ENCODE measurements around the gene GBE1.
A peak's percentile ranks its signal among the peaks of the same experiment; 100 is the strongest.

GBE1 gene

GRCh38 chr3:81452418-81452817 lies 309.0 kb downstream of the GBE1 start:
- no peak for DNase-seq (ENCODE audit: insufficient read length, low spot score)
- no peak for FAIRE-seq
- TF ChIP-seq POLR2A (IDR thresholded peaks at IDR 0.05; ENCODE audit: low read depth, low read length) = no peak

GRCh38 chr3:81451611-81452010 lies 309.8 kb downstream of the GBE1 start:
- DNase-seq (ENCODE audit: insufficient read length, low spot score) (no peak), FAIRE-seq (peak; percentile 87)
- no peak for TF ChIP-seq POLR2A (IDR thresholded peaks at IDR 0.05; ENCODE audit: low read depth, low read length)

DNA sequence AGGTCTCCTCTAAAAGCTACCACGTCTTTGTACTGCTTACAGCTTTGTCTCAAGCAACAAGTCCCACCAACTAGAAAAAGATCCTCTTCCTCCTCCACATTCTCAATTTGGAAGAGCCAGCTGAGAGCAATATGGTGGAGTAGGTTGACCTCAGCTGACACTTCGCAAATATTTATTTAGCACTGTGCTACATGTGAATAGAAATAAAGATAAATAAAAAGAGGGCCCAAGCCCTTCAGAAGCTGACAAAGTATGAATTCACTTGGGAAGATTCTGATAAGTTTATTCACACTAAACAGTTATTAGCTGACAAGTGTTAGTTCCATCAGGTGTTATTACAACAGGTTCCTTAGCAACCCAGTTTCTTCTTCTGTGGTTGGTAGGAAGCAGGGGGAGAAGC lies 310.3 kb downstream of the GBE1 start:
- no peak for TF ChIP-seq POLR2A (IDR thresholded peaks at IDR 0.05; ENCODE audit: low read depth, low read length)
- FAIRE-seq = no peak
- no peak for DNase-seq (ENCODE audit: insufficient read length, low spot score)

GRCh38 chr3:81446806-81447205 lies 314.6 kb downstream of the GBE1 start:
- TF ChIP-seq POLR2A (IDR thresholded peaks at IDR 0.05; ENCODE audit: low read depth, low read length) = no peak
- DNase-seq (ENCODE audit: insufficient read length, low spot score) = no peak
- no peak for FAIRE-seq

GRCh38 chr3:81445712-81446111 lies 315.7 kb downstream of the GBE1 start:
- FAIRE-seq = no peak
- TF ChIP-seq POLR2A (IDR thresholded peaks at IDR 0.05; ENCODE audit: low read depth, low read length) = no peak
- no peak for DNase-seq (ENCODE audit: insufficient read length, low spot score)

DNA sequence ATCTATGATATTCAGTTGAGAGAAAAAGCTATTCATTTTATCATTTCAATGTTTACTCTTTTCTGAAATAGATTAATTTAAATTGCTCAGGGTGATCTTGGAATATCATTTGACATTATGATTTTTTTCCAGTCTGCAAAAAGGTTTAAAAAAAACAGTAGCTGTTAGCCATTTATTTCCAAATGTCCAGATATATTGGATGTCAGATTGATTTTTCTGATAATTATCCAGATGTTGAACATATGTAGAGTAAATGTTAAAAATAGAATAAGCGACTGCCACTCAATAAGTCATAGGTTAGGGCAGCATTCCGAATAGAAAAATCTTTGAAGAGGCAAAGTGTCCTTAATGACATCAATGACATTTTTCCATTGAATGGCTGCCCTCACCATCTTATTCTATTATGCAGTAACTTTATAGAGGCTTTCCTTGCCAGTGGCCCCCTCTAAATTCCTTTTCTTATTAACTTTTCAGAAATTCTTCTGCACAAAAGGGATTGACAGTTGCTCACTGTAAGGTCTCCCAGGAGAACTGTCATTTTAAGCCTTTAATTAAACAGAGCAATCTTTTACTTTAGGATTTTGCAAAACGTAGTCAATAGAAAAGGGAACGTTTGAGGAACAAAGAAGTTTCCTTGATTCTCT lies 316.5 kb downstream of the GBE1 start:
- TF ChIP-seq POLR2A (IDR thresholded peaks at IDR 0.05; ENCODE audit: low read depth, low read length) = no peak
- DNase-seq (ENCODE audit: insufficient read length, low spot score) = no peak
- no peak for FAIRE-seq

- FAIRE-seq = peak; percentile 87
- no peak for DNase-seq (ENCODE audit: insufficient read length, low spot score)
- no peak for TF ChIP-seq POLR2A (IDR thresholded peaks at IDR 0.05; ENCODE audit: low read depth, low read length)
Observed at GRCh38 chr3:81443958-81444357, 317.5 kb downstream of the GBE1 start.

DNA sequence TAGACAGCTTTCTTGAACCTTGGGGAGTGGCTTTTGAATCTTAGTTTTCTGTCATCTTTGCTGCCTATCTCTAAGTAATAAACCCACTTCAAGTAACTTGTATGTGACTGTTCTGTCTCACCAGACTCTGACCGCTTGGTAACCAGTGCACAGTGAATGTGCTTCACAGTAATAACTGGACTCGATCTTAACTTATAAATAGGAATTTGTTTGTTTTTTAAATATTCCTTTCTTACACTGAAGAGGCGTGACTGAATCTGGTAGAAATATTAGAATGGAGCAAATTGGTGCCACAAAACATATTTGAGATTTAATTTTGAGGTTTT lies 318.0 kb downstream of the GBE1 start:
- no peak for TF ChIP-seq POLR2A (IDR thresholded peaks at IDR 0.05; ENCODE audit: low read depth, low read length)
- FAIRE-seq (peak; percentile 72), DNase-seq (ENCODE audit: insufficient read length, low spot score) (no peak)

DNA sequence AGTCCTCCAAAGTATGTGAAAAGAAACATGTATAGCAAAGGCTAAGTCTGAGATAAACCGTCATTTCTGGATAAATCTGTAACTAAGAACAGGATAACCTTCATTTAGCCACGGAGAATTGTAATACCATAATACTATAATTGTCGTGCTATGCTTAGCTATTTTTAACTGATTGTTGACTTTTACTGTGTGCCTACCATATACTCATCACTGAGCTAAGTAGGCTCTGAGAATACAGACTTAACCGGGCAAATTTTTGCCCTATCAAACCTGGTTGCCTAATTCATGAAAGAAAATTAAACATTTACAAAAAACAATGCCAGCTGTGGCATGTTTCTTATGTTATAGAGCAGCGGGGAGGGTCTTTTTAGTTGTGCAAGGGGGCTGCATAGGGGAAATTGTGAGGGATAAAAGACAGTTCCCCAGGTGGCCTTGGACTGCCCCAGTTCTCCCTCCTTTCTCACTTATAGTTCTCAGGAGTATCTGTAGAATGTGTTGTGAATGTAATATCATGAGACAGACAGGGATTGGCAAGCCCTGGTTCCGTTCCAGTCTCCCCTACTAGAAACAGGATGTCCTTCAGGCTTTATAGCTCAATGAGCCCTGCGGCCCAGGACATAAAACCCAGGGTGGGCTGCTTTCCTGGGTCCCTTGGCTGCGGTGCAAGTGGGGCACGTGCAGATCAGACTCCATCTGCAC lies 318.5 kb downstream of the GBE1 start:
- TF ChIP-seq POLR2A (IDR thresholded peaks at IDR 0.05; ENCODE audit: low read depth, low read length) = no peak
- DNase-seq (ENCODE audit: insufficient read length, low spot score) = no peak
- FAIRE-seq = no peak

- TF ChIP-seq POLR2A (IDR thresholded peaks at IDR 0.05; ENCODE audit: low read depth, low read length) = no peak
- DNase-seq (ENCODE audit: insufficient read length, low spot score) = no peak
- FAIRE-seq = no peak
Observed at GRCh38 chr3:81440661-81441060, 320.8 kb downstream of the GBE1 start.

Measured in H54 (cell line).